ENCODE results near the gene PKIB.
"Not testable (repeated sequence)": the region's sequence is repeated elsewhere in the genome, so short reads cannot be mapped to it uniquely, and the experiment has no call there.

The PKIB gene

DNA sequence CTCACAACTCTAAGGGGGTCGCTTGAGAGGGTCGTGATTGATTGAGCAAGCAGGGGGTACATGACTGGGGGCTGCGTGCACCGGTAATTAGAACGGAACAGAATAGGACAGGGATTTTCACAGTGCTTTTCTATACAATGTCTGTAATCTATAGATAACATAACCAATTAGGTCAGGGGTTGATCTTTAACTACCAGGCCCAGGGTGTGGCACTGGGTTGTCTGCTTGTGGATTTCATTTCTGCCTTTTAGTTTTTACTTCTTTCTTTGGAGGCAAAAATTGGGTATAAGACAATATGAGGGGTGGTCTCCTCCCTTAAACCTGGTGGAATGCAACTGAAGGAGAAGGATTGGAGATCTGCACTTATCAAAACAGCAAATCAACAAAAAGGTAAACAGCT, 138.7 kb downstream of the PKIB start:
- H3K27me3 ChIP-seq (ENCODE audit: control insufficient read depth, insufficient read depth, low read length, poor library complexity, severe bottlenecking); H3K36me3 ChIP-seq (ENCODE audit: control insufficient read depth, insufficient read depth, low read length); H3K4me3 ChIP-seq (ENCODE audit: insufficient read depth, low read depth, low read length); H3K27ac ChIP-seq (ENCODE audit: insufficient read depth, low read depth, low read length, poor library complexity, severe bottlenecking); H3K9me3 ChIP-seq (ENCODE audit: control insufficient read depth, low read length); H3K4me1 ChIP-seq (ENCODE audit: control insufficient read depth, insufficient read depth, low read length): not testable (repeated sequence)
- WGBS, 2 experiments: 86 to 100% methylated on average over 2 to 4 of the region's 5 CpGs

GRCh38 chr6:122749451-122750050, 139.3 kb downstream of the PKIB start:
- Histone ChIP-seq H3K36me3 (ENCODE audit: control insufficient read depth, insufficient read depth, low read length) (no peaks in the 10 kb centered on the region), H3K27ac (ENCODE audit: insufficient read depth, low read depth, low read length, poor library complexity, severe bottlenecking) (no peak overlapping the region), H3K27me3 (ENCODE audit: control insufficient read depth, insufficient read depth, low read length, poor library complexity, severe bottlenecking) (no peaks in the 10 kb centered on the region), H3K4me3 (ENCODE audit: insufficient read depth, low read depth, low read length) (no peak overlapping the region), H3K9me3 (ENCODE audit: control insufficient read depth, low read length) (no peaks in the 10 kb centered on the region), H3K4me1 (ENCODE audit: control insufficient read depth, insufficient read depth, low read length) (peaks cover 8% of the 10 kb centered on the region)
- WGBS, 2 experiments: 96 to 100% methylated on average over 2 to 3 of the region's 4 CpGs

DNA sequence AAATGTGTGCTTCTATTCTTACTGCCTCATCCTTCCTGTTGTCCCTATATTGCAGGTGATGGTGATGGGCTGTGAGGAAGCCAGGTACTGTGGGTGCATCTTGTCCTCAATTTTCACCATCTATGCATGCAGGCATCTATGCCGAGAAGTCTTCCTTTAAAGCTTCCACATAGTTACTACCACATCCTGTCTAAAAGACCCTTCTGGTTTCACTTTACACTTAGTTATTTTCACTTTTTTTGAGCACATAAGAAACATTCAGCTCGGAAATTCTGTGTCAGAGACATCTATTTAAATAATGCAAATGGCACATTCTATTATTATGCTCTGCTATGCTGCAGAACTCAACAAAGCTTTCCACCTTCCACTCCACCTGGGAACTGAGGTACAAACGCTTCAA, 141.1 kb downstream of the PKIB start:
- 85 to 91% methylated on average over 3 of the region's 3 CpGs for WGBS, 2 experiments
- H3K4me1 ChIP-seq (ENCODE audit: control insufficient read depth, insufficient read depth, low read length): peaks cover 8% of the 10 kb centered on the region
- H3K4me3 ChIP-seq (ENCODE audit: insufficient read depth, low read depth, low read length): no peak overlapping the region
- H3K27me3 ChIP-seq (ENCODE audit: control insufficient read depth, insufficient read depth, low read length, poor library complexity, severe bottlenecking): no peaks in the 10 kb centered on the region
- no peak overlapping the region for H3K27ac ChIP-seq (ENCODE audit: insufficient read depth, low read depth, low read length, poor library complexity, severe bottlenecking)
- no peaks in the 10 kb centered on the region for H3K9me3 ChIP-seq (ENCODE audit: control insufficient read depth, low read length)
- no peaks in the 10 kb centered on the region for H3K36me3 ChIP-seq (ENCODE audit: control insufficient read depth, insufficient read depth, low read length)

- no peak overlapping the region for H3K4me3 ChIP-seq (ENCODE audit: insufficient read depth, low read depth, low read length)
- no peak overlapping the region for H3K27ac ChIP-seq (ENCODE audit: insufficient read depth, low read depth, low read length, poor library complexity, severe bottlenecking)
- peaks cover 8% of the 10 kb centered on the region for H3K4me1 ChIP-seq (ENCODE audit: control insufficient read depth, insufficient read depth, low read length)
- 44 to 54% methylated on average over 1 of the region's 1 CpG for WGBS, 2 experiments
- no peaks in the 10 kb centered on the region for H3K27me3 ChIP-seq (ENCODE audit: control insufficient read depth, insufficient read depth, low read length, poor library complexity, severe bottlenecking)
- H3K9me3 ChIP-seq (ENCODE audit: control insufficient read depth, low read length): no peaks in the 10 kb centered on the region
- H3K36me3 ChIP-seq (ENCODE audit: control insufficient read depth, insufficient read depth, low read length): no peaks in the 10 kb centered on the region
These were observed 142.3 kb downstream of the PKIB start for GRCh38 chr6:122752459-122752858.

DNA sequence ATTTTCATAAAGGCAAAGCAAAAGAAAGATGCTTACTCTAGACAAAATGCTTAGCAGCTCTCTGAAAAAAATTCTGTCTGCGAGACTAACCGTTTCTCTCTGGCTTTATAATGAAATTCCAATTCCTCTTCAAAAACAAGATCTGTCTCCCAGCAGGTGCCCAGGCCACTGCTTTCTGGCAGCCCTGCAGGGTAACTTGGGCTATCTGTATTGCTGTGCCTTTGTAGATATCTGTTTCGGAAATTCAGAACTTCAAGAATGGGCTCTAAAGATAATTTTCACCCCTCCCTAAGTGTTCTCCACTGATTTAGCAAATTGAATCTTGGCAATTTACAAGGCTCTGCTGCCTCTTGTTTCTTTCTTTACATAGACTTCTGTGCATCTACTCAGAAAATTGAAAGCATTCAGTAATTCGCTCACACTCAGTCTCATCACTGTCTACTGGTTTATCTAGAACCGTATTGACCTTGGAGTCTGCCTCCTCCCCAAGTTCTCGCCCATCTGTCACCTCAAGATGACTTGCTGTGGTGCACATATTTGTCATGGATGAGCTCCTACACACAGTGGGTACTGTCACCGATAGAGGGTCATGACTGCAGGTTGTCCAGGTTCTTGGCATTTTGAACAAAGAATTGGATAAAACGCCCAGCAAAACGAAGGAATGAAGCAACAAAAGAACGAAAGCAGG, 142.9 kb downstream of the PKIB start:
- no peak overlapping the region for H3K27ac ChIP-seq (ENCODE audit: insufficient read depth, low read depth, low read length, poor library complexity, severe bottlenecking)
- no peaks in the 10 kb centered on the region for H3K27me3 ChIP-seq (ENCODE audit: control insufficient read depth, insufficient read depth, low read length, poor library complexity, severe bottlenecking)
- H3K4me3 ChIP-seq (ENCODE audit: insufficient read depth, low read depth, low read length): no peak overlapping the region
- WGBS, 2 experiments: 75 to 76% methylated on average over 10 of the region's 10 CpGs
- H3K36me3 ChIP-seq (ENCODE audit: control insufficient read depth, insufficient read depth, low read length): no peaks in the 10 kb centered on the region
- H3K4me1 ChIP-seq (ENCODE audit: control insufficient read depth, insufficient read depth, low read length): peaks cover 8% of the 10 kb centered on the region
- no peaks in the 10 kb centered on the region for H3K9me3 ChIP-seq (ENCODE audit: control insufficient read depth, low read length)

DNA sequence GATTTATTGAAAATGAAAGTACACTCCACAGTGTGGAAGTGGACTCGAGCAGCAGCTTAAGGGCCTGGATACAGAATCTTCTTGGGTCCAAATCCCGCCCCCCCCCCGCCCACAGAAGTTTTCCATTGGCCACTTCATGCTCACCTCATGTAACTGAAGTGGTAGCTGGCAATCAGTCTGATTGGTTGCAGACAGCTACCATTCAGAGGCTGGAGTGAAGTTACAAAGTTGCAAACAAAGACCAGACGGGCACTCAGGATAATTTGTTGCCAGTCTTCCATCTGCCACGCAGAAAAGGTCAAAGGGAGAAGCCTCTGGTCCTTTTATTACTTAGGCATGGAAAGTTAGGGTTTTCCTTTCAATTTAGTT, 143.5 kb downstream of the PKIB start:
- Histone ChIP-seq H3K36me3 (ENCODE audit: control insufficient read depth, insufficient read depth, low read length) (no peaks in the 10 kb centered on the region), H3K9me3 (ENCODE audit: control insufficient read depth, low read length) (no peaks in the 10 kb centered on the region), H3K27me3 (ENCODE audit: control insufficient read depth, insufficient read depth, low read length, poor library complexity, severe bottlenecking) (no peaks in the 10 kb centered on the region), H3K4me1 (ENCODE audit: control insufficient read depth, insufficient read depth, low read length) (peaks cover 8% of the 10 kb centered on the region), H3K27ac (ENCODE audit: insufficient read depth, low read depth, low read length, poor library complexity, severe bottlenecking) (no peak overlapping the region), H3K4me3 (ENCODE audit: insufficient read depth, low read depth, low read length) (no peak overlapping the region)
- WGBS, 2 experiments: 84 to 90% methylated on average over 4 to 5 of the region's 5 CpGs

DNA sequence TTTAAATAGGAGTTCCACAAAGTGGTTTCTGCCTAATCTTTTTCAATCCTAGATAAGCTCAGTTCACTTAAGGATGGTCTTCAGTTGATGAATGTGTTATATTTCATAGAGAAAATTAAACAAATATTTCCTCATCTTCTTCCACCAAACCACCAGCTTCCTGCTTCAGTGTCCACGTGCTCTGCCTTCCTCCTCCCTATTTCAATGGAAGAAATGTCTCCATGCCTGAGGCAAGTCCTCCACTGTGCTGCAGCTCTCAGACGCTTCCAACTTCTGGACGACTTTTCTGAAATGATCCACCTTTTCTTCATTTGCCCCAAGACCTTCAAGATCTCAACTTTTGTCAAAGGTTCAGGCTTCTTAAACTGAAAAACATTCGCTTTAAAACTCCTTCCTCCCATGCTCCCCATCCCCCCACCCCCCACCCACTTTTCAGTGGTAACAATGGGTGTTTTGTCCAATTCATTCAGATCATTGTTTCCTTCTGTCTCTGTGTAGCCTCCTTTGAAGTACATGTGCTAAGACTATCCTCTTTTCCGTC, 144.1 kb downstream of the PKIB start:
- H3K4me1 ChIP-seq (ENCODE audit: control insufficient read depth, insufficient read depth, low read length): peaks cover 8% of the 10 kb centered on the region
- 75 to 77% methylated on average over 5 of the region's 5 CpGs for WGBS, 2 experiments
- H3K9me3 ChIP-seq (ENCODE audit: control insufficient read depth, low read length): no peaks in the 10 kb centered on the region
- H3K4me3 ChIP-seq (ENCODE audit: insufficient read depth, low read depth, low read length): no peak overlapping the region
- H3K27me3 ChIP-seq (ENCODE audit: control insufficient read depth, insufficient read depth, low read length, poor library complexity, severe bottlenecking): no peaks in the 10 kb centered on the region
- no peaks in the 10 kb centered on the region for H3K36me3 ChIP-seq (ENCODE audit: control insufficient read depth, insufficient read depth, low read length)
- H3K27ac ChIP-seq (ENCODE audit: insufficient read depth, low read depth, low read length, poor library complexity, severe bottlenecking): no peak overlapping the region

- H3K27ac ChIP-seq (ENCODE audit: insufficient read depth, low read depth, low read length, poor library complexity, severe bottlenecking): no peak overlapping the region
- H3K4me1 ChIP-seq (ENCODE audit: control insufficient read depth, insufficient read depth, low read length): peaks cover 8% of the 10 kb centered on the region
- no peak overlapping the region for H3K4me3 ChIP-seq (ENCODE audit: insufficient read depth, low read depth, low read length)
- no peaks in the 10 kb centered on the region for H3K27me3 ChIP-seq (ENCODE audit: control insufficient read depth, insufficient read depth, low read length, poor library complexity, severe bottlenecking)
- no peaks in the 10 kb centered on the region for H3K36me3 ChIP-seq (ENCODE audit: control insufficient read depth, insufficient read depth, low read length)
- H3K9me3 ChIP-seq (ENCODE audit: control insufficient read depth, low read length): no peaks in the 10 kb centered on the region
- WGBS, 2 experiments: 45 to 55% methylated on average over 9 of the region's 9 CpGs
These were observed 145.7 kb downstream of the PKIB start for GRCh38 chr6:122755901-122756300.

GRCh38 chr6:122758927-122759334, 148.7 kb downstream of the PKIB start:
- no peaks in the 10 kb centered on the region for H3K27me3 ChIP-seq (ENCODE audit: control insufficient read depth, insufficient read depth, low read length, poor library complexity, severe bottlenecking)
- 40 to 86% methylated on average over 1 of the region's 1 CpG for WGBS, 2 experiments
- H3K36me3 ChIP-seq (ENCODE audit: control insufficient read depth, insufficient read depth, low read length): no peaks in the 10 kb centered on the region
- H3K9me3 ChIP-seq (ENCODE audit: control insufficient read depth, low read length): no peaks in the 10 kb centered on the region
- H3K4me1 ChIP-seq (ENCODE audit: control insufficient read depth, insufficient read depth, low read length): no peaks in the 10 kb centered on the region
- no peak overlapping the region for H3K27ac ChIP-seq (ENCODE audit: insufficient read depth, low read depth, low read length, poor library complexity, severe bottlenecking)
- H3K4me3 ChIP-seq (ENCODE audit: insufficient read depth, low read depth, low read length): no peak overlapping the region

DNA sequence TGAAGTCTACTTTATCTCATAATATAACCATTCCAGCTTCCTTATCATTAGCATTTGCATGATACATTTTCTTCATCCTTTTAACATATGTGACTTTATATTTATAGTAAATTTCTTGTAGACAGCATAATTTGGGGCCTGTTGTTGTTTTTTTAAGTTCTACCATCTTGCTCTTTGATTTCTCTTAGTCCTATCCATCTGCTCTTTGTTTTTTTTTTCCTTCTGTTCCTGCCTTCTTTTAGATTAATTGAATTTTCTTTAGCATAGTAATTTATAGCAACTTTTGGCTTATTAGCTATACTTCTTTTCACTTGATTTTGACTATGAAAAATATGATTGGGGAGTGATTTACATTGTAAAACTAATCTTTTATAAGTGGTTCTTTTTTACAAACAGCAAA, 150.1 kb downstream of the PKIB start:
- Histone ChIP-seq H3K4me3 (ENCODE audit: insufficient read depth, low read depth, low read length) (no peak overlapping the region), H3K9me3 (ENCODE audit: control insufficient read depth, low read length) (no peaks in the 10 kb centered on the region)

More for the DNA sequence above, 150.1 kb downstream of the PKIB start:
- no peaks in the 10 kb centered on the region for H3K27me3 ChIP-seq (ENCODE audit: control insufficient read depth, insufficient read depth, low read length, poor library complexity, severe bottlenecking)
- H3K27ac ChIP-seq (ENCODE audit: insufficient read depth, low read depth, low read length, poor library complexity, severe bottlenecking): no peak overlapping the region
- H3K4me1 ChIP-seq (ENCODE audit: control insufficient read depth, insufficient read depth, low read length): no peaks in the 10 kb centered on the region
- H3K36me3 ChIP-seq (ENCODE audit: control insufficient read depth, insufficient read depth, low read length): no peaks in the 10 kb centered on the region

All from ectodermal cell (in vitro differentiated cells).